Measurements from ENCODE around the gene SUPT3H.
"Not testable (repeated sequence)": the region's sequence is repeated elsewhere in the genome, so short reads cannot be mapped to it uniquely, and the experiment has no call there.

The SUPT3H gene

GRCh38 chr6:44920952-44921491 lies 456.7 kb downstream of the SUPT3H start:
- DNase-seq (ENCODE audit: low read depth in 2 of 3, low spot score in 1 of 3): no peak

GRCh38 chr6:44918671-44919296 lies 458.9 kb downstream of the SUPT3H start:
- no peak for DNase-seq (ENCODE audit: low read depth in 2 of 3, low spot score in 1 of 3)

- no peak for DNase-seq (ENCODE audit: low read depth in 2 of 3, low spot score in 1 of 3)
Observed at GRCh38 chr6:44917430-44917829, 460.3 kb downstream of the SUPT3H start.

GRCh38 chr6:44915111-44915510 lies 462.6 kb downstream of the SUPT3H start:
- DNase-seq (ENCODE audit: low read depth in 2 of 3, low spot score in 1 of 3): no peak

- no peak for DNase-seq (ENCODE audit: low read depth in 2 of 3, low spot score in 1 of 3)
Observed at GRCh38 chr6:44914141-44914540, 463.6 kb downstream of the SUPT3H start.

- DNase-seq (ENCODE audit: low read depth in 2 of 3, low spot score in 1 of 3): no peak
Observed at GRCh38 chr6:44906761-44907160, 471.0 kb downstream of the SUPT3H start.

- DNase-seq (ENCODE audit: low read depth in 2 of 3, low spot score in 1 of 3): not testable (repeated sequence)
Observed at GRCh38 chr6:44900358-44900757, 477.4 kb downstream of the SUPT3H start.

GRCh38 chr6:44898296-44898930 lies 479.3 kb downstream of the SUPT3H start:
- DNase-seq (ENCODE audit: low read depth in 2 of 3, low spot score in 1 of 3): no peak

GRCh38 chr6:44897316-44897715 lies 480.4 kb downstream of the SUPT3H start:
- no peak for DNase-seq (ENCODE audit: low read depth in 2 of 3, low spot score in 1 of 3)

GRCh38 chr6:44896701-44897100 lies 481.0 kb downstream of the SUPT3H start:
- DNase-seq (ENCODE audit: low read depth in 2 of 3, low spot score in 1 of 3): no peak

- DNase-seq (ENCODE audit: low read depth in 2 of 3, low spot score in 1 of 3): no peak
Observed at GRCh38 chr6:44892579-44892978, 485.2 kb downstream of the SUPT3H start.

- DNase-seq (ENCODE audit: low read depth in 2 of 3, low spot score in 1 of 3): not testable (repeated sequence)
Observed at GRCh38 chr6:44879071-44879470, 498.7 kb downstream of the SUPT3H start.

- not testable (repeated sequence) for DNase-seq (ENCODE audit: low read depth in 2 of 3, low spot score in 1 of 3)
Observed at GRCh38 chr6:44876638-44877037, 501.1 kb downstream of the SUPT3H start.

- DNase-seq (ENCODE audit: low read depth in 2 of 3, low spot score in 1 of 3): no peak
Observed at GRCh38 chr6:44869321-44869897, 508.3 kb downstream of the SUPT3H start.

- no peak for DNase-seq (ENCODE audit: low read depth in 2 of 3, low spot score in 1 of 3)
Observed at GRCh38 chr6:44868910-44869309, 508.8 kb downstream of the SUPT3H start.

GRCh38 chr6:44868335-44868668 lies 509.4 kb downstream of the SUPT3H start:
- DNase-seq (ENCODE audit: low read depth in 2 of 3, low spot score in 1 of 3): no peak

- DNase-seq (ENCODE audit: low read depth in 2 of 3, low spot score in 1 of 3): no peak
Observed at GRCh38 chr6:44867571-44868334, 510.0 kb downstream of the SUPT3H start.

GRCh38 chr6:44865184-44865583 lies 512.5 kb downstream of the SUPT3H start:
- not testable (repeated sequence) for DNase-seq (ENCODE audit: low read depth in 2 of 3, low spot score in 1 of 3)

- DNase-seq (ENCODE audit: low read depth in 2 of 3, low spot score in 1 of 3): no peak
Observed at GRCh38 chr6:44859901-44860410, 517.8 kb downstream of the SUPT3H start.

GRCh38 chr6:44858998-44859397 lies 518.7 kb downstream of the SUPT3H start:
- no peak for DNase-seq (ENCODE audit: low read depth in 2 of 3, low spot score in 1 of 3)

GRCh38 chr6:44856479-44856878 lies 521.3 kb downstream of the SUPT3H start:
- no peak for DNase-seq (ENCODE audit: low read depth in 2 of 3, low spot score in 1 of 3)
